Heart right ventricle (tissue), 16 donors: ENCODE measurements around the gene TMEM266. TPM values are rescaled to one million over a fixed set of nuclear protein-coding genes. Genes with fewer than 3 reads are reported as not detected.

Experiments used
- ATAC-seq, 8 donors: fragments of 200-7000 bp; cut with Tn5 transposase; one replicate each; pipeline ENCODE4 v1.9.1; 2020; ENCODE audit warnings: mild to moderate bottlenecking in 8 of 8, moderate library complexity in 8 of 8, moderate number of reproducible peaks in 1 of 8
- DNase-seq, 2 donors: peaks; one replicate each; pipeline ENCODE4 v3.0.0-alpha.2; 2020
- H3K27ac ChIP-seq, 10 donors: fragments of 200-600 bp; sonication (generic) in 2 of 10; one replicate each; pipeline versions ENCODE4 v1.5.0 to v1.8.0; 2020 to 2022; ENCODE audit warnings: mild to moderate bottlenecking in 3 of 10
- H3K27me3 ChIP-seq, 7 donors: fragments of 200-600 bp; one replicate each; pipeline ENCODE4 v1.8.0; 2021 to 2022; ENCODE audit warnings: mild to moderate bottlenecking in 2 of 7
- H3K36me3 ChIP-seq, 9 donors: fragments of 200-600 bp; sonication (generic) in 1 of 9; one replicate each; pipeline versions ENCODE4 v1.5.0 to v1.8.0; 2020 to 2022; ENCODE audit warnings: mild to moderate bottlenecking in 2 of 9
- H3K4me1 ChIP-seq, 9 donors: fragments of 200-600 bp; sonication (generic) in 1 of 9; one replicate each; pipeline versions ENCODE4 v1.5.0 to v1.8.0; 2020 to 2022; ENCODE audit warnings: mild to moderate bottlenecking in 4 of 9
- H3K4me3 ChIP-seq, 10 donors: fragments of 200-600 bp; sonication (generic) in 2 of 10; one replicate each; pipeline versions ENCODE4 v1.5.0 to v1.8.0; 2020 to 2022; ENCODE audit warnings: mild to moderate bottlenecking in 7 of 10, moderate library complexity in 2 of 10
- H3K9me3 ChIP-seq, 11 donors: fragments of 200-600 bp in 10 of 11; sonication (generic) in 2 of 11; one replicate each; pipeline versions ENCODE4 v1.5.0 to v1.8.0; 2013 to 2022; ENCODE audit warnings: mild to moderate bottlenecking in 2 of 11, control low read depth in 1 of 11, moderate library complexity in 1 of 11
- WGBS, 2 donors: extraction: QIAGEN DNeasy Blood & Tissue Kit; methylation state at CpG; one replicate each; pipeline ENCODE4 v1.1.7; 2013; ENCODE audit warnings: inconsistent platforms in 1 of 2; 5-methylcytosine and 5-hydroxymethylcytosine counted together
- intact Hi-C, 10 donors: fragments of 100-400 bp; cut with DNase I; formaldehyde crosslinking; loops; one replicate each; pipeline versions ENCODE4 v1.11.1 to v1.14.2; 2022
- polyA plus RNA-seq, 2 donors: library from polyadenylated mRNA; stranded (reverse); fragments of 200-250 nt; gene quantifications; one replicate each; pipeline ENCODE4 v1.2.3, GENCODE V29; 2013
- total RNA-seq, 10 donors: library from RNA; stranded (reverse); fragmentation: NEBNext Ultra II Directional in 3 of 10; extraction: Animal tissue kit (Norgen Biotek cat#: 25700) in 3 of 10; gene quantifications; one replicate each; pipeline versions ENCODE4 v1.2.1 to v1.2.4, GENCODE V29; 2021 to 2023
- TF ChIP-seq, protein P1 (sequence below), 9 donors: fragments of 200-600 bp; sonication (generic) in 2 of 9; IDR thresholded peaks; one replicate each; pipeline versions ENCODE4 v1.5.0 to v1.8.0; 2021 to 2022; ENCODE audit warnings: antibody characterized with exemption in 9 of 9, mild to moderate bottlenecking in 5 of 9, moderate library complexity in 1 of 9
- donor health status: Arrhythmogenic right ventricular cardiomyopathy.
- donor health status: ischemic (EF 13 %, LVEDD 7.1; RV severe dilation, severe dysfunction).
- donor health status: healthy with polysubstance abuse.
- donor health status: DM: no; HTN: yes; CAD: no.
- donor health status: DM: no; HTN: no; CAD: no.
- donor health status: ischemic (EF 25% LVEDD 6.9; RV normal size, moderate dysfunction).
- donor health status: ischemic (EF 25% LVEDD 5.7; RV mildly dilated, moderate dysfunction).
- donor health status: healthy.
- donor health status: DM: yes; HTN: yes; CAD: no.
- donor health status: Ischemic cardiomyopathy.
- donor health status: ischemic (EF 35%, LVEDD 5.7; RV mildly dilated, moderate dysfunction).
- donor health status: nonischemic (EF 11% LVEDD 7.7; RV severe dilation, severe dysfunction).
- donor health status: DM: yes; HTN: yes; CAD: no.
- donor health status: PGD.
- donor health status: ischemic (EF 29% LVEDD 5.4; RV normal size, mild dysfunction).
- donor health status: nonischemic (EF 23%, LVEDD 6.1; RV moderate dilation, normal function).

Gene TMEM266
- total and polyA plus RNA-seq, 12 donors = 0.01 to 0.30 (median 0.15) TPM; not detected in 3

DNA sequence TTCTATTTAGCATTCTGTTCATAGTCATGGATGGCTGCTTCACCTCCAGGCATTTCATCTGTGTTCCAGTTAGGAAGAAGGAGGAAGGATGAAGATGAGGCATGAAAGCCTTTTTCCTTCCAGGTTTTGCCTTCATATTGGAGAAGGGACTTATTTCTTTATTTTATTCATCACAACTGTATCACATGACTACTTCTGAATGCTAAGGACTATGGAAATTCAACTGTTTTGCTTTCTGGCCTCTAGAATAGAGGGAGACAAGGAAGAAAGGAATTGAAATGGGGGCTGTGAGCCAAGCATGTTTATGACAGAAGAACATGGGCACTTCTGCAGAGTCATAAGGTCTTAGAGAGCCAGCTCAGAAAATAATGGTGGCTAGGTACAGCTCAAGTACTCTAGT lies 10.4 kb downstream of the TMEM266 start:
- no peak for ATAC-seq
- H3K4me3 ChIP-seq = no peak overlapping the region
- H3K27me3 ChIP-seq = peaks cover 0 to 43% (median 12%) of the 10 kb centered on the region in 7 donors
- H3K36me3 ChIP-seq = no peaks in the 10 kb centered on the region
- intact Hi-C loops = no loop called here
- no peaks in the 10 kb centered on the region for H3K9me3 ChIP-seq
- no peak overlapping the region for H3K27ac ChIP-seq
- DNase-seq = no peak
- peaks cover 0 to 7% (median 0%) of the 10 kb centered on the region in 9 donors for H3K4me1 ChIP-seq
- TF ChIP-seq, protein P1, sequence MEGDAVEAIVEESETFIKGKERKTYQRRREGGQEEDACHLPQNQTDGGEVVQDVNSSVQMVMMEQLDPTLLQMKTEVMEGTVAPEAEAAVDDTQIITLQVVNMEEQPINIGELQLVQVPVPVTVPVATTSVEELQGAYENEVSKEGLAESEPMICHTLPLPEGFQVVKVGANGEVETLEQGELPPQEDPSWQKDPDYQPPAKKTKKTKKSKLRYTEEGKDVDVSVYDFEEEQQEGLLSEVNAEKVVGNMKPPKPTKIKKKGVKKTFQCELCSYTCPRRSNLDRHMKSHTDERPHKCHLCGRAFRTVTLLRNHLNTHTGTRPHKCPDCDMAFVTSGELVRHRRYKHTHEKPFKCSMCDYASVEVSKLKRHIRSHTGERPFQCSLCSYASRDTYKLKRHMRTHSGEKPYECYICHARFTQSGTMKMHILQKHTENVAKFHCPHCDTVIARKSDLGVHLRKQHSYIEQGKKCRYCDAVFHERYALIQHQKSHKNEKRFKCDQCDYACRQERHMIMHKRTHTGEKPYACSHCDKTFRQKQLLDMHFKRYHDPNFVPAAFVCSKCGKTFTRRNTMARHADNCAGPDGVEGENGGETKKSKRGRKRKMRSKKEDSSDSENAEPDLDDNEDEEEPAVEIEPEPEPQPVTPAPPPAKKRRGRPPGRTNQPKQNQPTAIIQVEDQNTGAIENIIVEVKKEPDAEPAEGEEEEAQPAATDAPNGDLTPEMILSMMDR (IDR thresholded peaks at IDR 0.05) = no peak

DNA sequence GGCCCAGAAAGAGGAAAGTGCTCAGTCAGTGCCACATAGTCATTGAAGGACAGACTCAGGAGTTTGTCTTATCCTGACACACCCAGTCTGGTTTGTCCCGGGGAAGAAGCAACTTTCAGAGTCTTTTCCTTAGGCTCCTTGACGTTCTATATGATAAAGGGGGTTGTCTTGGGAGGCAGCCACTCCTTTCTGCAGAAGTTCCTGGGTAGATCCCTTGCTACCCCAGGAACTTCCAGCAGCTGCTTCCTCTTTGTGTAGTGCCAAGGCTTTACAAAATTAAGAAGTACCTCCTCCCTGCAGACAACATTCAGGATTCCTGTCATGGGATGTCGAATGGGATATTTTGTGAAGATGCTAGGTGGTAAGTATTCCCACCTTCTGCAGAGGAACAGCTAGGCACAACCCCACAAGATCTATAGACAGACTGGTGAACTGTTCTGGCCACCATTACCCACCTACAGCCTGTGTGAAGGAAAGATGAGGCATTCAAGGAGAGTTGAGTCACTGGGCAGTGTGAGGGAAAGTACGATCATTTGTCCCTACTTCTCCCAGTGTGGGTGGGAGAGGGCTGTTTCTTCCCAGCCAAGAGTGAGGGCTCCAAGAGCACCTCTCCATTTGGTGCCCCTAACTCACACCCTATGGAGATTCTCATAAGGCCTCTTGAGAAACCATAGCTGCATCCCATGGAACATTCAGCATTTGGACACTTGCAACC lies 11.3 kb downstream of the TMEM266 start:
- no peaks in the 10 kb centered on the region for H3K36me3 ChIP-seq
- DNase-seq (no peak), ATAC-seq (no peak)
- WGBS, 2 donors = 72 to 73% methylated on average over 4 of the region's 4 CpGs
- intact Hi-C loops = no loop called here
- H3K4me3 ChIP-seq = no peak overlapping the region
- H3K27ac ChIP-seq = no peak overlapping the region
- peaks cover 0 to 34% (median 9%) of the 10 kb centered on the region in 7 donors for H3K27me3 ChIP-seq
- H3K9me3 ChIP-seq = no peaks in the 10 kb centered on the region
- TF ChIP-seq, protein P1 (IDR thresholded peaks at IDR 0.05) = no peak
- H3K4me1 ChIP-seq = no peaks in the 10 kb centered on the region

DNA sequence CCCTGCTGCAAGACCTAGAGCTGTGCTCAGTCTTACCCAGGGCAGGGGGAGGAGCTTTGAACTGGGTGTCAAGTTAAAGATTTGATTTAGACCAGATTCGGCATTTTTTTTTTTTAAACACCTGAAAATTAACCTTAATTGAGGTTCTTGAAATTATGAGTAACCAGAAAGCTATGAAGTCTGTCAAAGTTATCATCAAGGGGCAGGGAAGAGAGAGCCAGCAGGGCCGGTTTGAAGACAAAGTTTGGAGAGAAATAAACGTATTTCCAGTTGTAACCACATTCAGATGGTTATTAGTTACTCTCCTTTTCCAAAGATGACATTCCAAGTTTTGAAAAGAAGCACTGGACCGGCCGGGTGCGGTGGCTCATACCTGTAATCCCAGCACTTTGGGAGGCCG lies 12.0 kb downstream of the TMEM266 start:
- intact Hi-C loops = no loop called here

DNA sequence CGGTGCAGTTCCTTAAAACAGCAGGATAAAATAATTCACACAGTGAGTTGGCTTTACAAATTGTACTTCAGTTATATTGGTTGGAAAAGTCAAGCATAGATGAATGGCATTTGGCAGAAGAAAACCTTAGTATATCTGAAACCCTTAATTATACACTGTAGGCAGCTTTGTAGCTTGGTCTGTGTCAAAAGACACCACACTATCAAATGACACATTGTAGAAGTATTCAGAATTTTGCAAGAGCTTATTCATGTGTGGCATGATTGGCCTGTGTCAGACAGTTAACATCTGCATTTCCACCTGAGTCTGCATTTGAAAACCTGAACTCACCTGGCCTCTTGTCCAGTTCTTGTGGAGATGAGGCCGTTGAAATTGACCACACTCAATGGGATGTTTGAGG lies 13.8 kb downstream of the TMEM266 start:
- intact Hi-C loops = no loop called here
- Histone ChIP-seq H3K4me3 (no peak overlapping the region), H3K4me1 (peaks cover 0 to 6% (median 0%) of the 10 kb centered on the region in 9 donors), H3K27me3 (peaks cover 0 to 12% (median 0%) of the 10 kb centered on the region in 7 donors), H3K27ac (no peak overlapping the region), H3K36me3 (no peaks in the 10 kb centered on the region), H3K9me3 (no peaks in the 10 kb centered on the region)
- TF ChIP-seq, protein P1 (IDR thresholded peaks at IDR 0.05) = no peak
- WGBS, 2 donors = 64 to 86% methylated on average over 2 of the region's 2 CpGs
- no peak for ATAC-seq
- no peak for DNase-seq

More for the DNA sequence above, 12.0 kb downstream of the TMEM266 start:
- no peak overlapping the region for H3K27ac ChIP-seq
- DNase-seq (no peak), ATAC-seq (no peak)
- H3K9me3 ChIP-seq = no peaks in the 10 kb centered on the region
- H3K27me3 ChIP-seq = peaks cover 0 to 27% (median 5%) of the 10 kb centered on the region in 7 donors
- H3K4me1 ChIP-seq = no peaks in the 10 kb centered on the region
- TF ChIP-seq, protein P1 (IDR thresholded peaks at IDR 0.05) = no peak
- no peak overlapping the region for H3K4me3 ChIP-seq
- 83 to 88% methylated on average over 7 of the region's 7 CpGs for WGBS, 2 donors
- H3K36me3 ChIP-seq = no peaks in the 10 kb centered on the region
